Activated CD4-positive, alpha-beta memory T cell treated with anti-CD3 and anti-CD28 coated beads for 36 hours (primary cell): ENCODE data around the gene TNIK. TPM values are rescaled to one million over a fixed set of nuclear protein-coding genes. Genes with fewer than 3 reads are reported as not detected.

Source experiments
- CTCF ChIA-PET: fragments of 350-600 bp; sonication (Branson Sonifier 250); formaldehyde crosslinking; loops from one replicate; lab custom pipeline; 2021; ENCODE audit warnings: antibody characterized with exemption, inconsistent platforms; lab: Charles Lee
- POLR2A ChIA-PET: fragments of 350-600 bp; sonication (Branson Sonifier 250); formaldehyde crosslinking; loops from one replicate; lab custom pipeline; 2021; ENCODE audit warnings: antibody characterized with exemption; lab: Charles Lee
- DNase-seq: peaks from one replicate; pipeline ENCODE4 v3.0.0-alpha.2; 2020
- H3K27ac Mint-ChIP-seq: one replicate; pipeline ENCODE4 v1.8.0; 2021; ENCODE audit warnings: mixed read lengths
- H3K27me3 Mint-ChIP-seq: one replicate; pipeline ENCODE4 v1.8.0; 2021; ENCODE audit warnings: mixed read lengths
- H3K36me3 Mint-ChIP-seq: one replicate; pipeline ENCODE4 v1.8.0; 2021; ENCODE audit warnings: mixed read lengths
- H3K4me1 Mint-ChIP-seq: one replicate; pipeline ENCODE4 v1.8.0; 2021; ENCODE audit warnings: low read depth, mixed read lengths
- H3K4me3 Mint-ChIP-seq: one replicate; pipeline ENCODE4 v1.8.0; 2021; ENCODE audit warnings: mild to moderate bottlenecking, mixed read lengths
- H3K9me3 Mint-ChIP-seq: one replicate; pipeline ENCODE4 v1.8.0; 2021; ENCODE audit warnings: mixed read lengths
- intact Hi-C: fragments of 100-400 bp; cut with micrococcal nuclease; formaldehyde crosslinking; loops from one replicate; pipeline ENCODE4 v1.15.1; 2023
- total RNA-seq, 2 experiments: library from RNA; stranded (reverse); gene quantifications; one replicate each; pipeline ENCODE4 v1.2.3, GENCODE V29; 2021

The TNIK gene
- total RNA-seq, 2 experiments from 2014 or later, result 22.4 to 27.1 TPM

GRCh38 chr3:171327441-171328174, 132.6 kb downstream of the TNIK start:
- intact Hi-C loops, result loop anchor here (2.0 kb wide), 2 partner anchors 129 to 235 kb away; no protein-coding TSS in a partner anchor
- POLR2A ChIA-PET, result no interaction called here
- DNase-seq, result no peak
- H3K9me3 Mint-ChIP-seq, result peaks cover 3% of the 10 kb centered on the region
- H3K27me3 Mint-ChIP-seq, result no peaks in the 10 kb centered on the region
- H3K36me3 Mint-ChIP-seq, result peaks cover 7% of the 10 kb centered on the region
- H3K27ac Mint-ChIP-seq, result no peak overlapping the region
- CTCF ChIA-PET, result interaction anchor here (1.2 to 1.3 kb wide), 2 partner anchors 142 to 1005 kb away, joined by 3 read pairs; no protein-coding TSS in a partner anchor
- no peak overlapping the region for H3K4me3 Mint-ChIP-seq
- peaks cover 52% of the 10 kb centered on the region for H3K4me1 Mint-ChIP-seq

GRCh38 chr3:171326717-171327440, 133.3 kb downstream of the TNIK start:
- no peaks in the 10 kb centered on the region for H3K27me3 Mint-ChIP-seq
- no peak for DNase-seq

GRCh38 chr3:171323938-171324536, 136.2 kb downstream of the TNIK start:
- peaks cover 34% of the 10 kb centered on the region for H3K4me1 Mint-ChIP-seq

More at GRCh38 chr3:171326717-171327440, 133.3 kb downstream of the TNIK start:
- POLR2A ChIA-PET, result no interaction called here
- CTCF ChIA-PET, result interaction anchor here (1.2 kb wide), 1 partner anchor 141 kb away, joined by 3 read pairs; no protein-coding TSS in a partner anchor
- no peak overlapping the region for H3K27ac Mint-ChIP-seq
- H3K36me3 Mint-ChIP-seq, result peaks cover 7% of the 10 kb centered on the region
- H3K9me3 Mint-ChIP-seq, result peaks cover 3% of the 10 kb centered on the region
- H3K4me1 Mint-ChIP-seq, result peaks cover 50% of the 10 kb centered on the region
- intact Hi-C loops, result no loop called here
- no peak overlapping the region for H3K4me3 Mint-ChIP-seq

GRCh38 chr3:171321559-171322360, 138.4 kb downstream of the TNIK start:
- Mint-ChIP-seq H3K4me1 (peaks cover 25% of the 10 kb centered on the region), H3K27ac (no peak overlapping the region), H3K36me3 (peaks cover 7% of the 10 kb centered on the region), H3K4me3 (no peak overlapping the region), H3K27me3 (no peaks in the 10 kb centered on the region), H3K9me3 (peaks cover 3% of the 10 kb centered on the region)
- ChIA-PET POLR2A (no interaction called here), CTCF (no interaction called here)
- no peak for DNase-seq
- intact Hi-C loops, result no loop called here

More at GRCh38 chr3:171323938-171324536, 136.2 kb downstream of the TNIK start:
- Mint-ChIP-seq H3K27me3 (no peaks in the 10 kb centered on the region), H3K36me3 (peaks cover 7% of the 10 kb centered on the region), H3K9me3 (peaks cover 3% of the 10 kb centered on the region), H3K4me3 (no peak overlapping the region), H3K27ac (no peak overlapping the region)
- ChIA-PET CTCF (interaction anchor here (0.9 to 1.1 kb wide), 2 partner anchors 8 to 242 kb away, joined by 3 read pairs; no protein-coding TSS in a partner anchor), POLR2A (no interaction called here)
- intact Hi-C loops, result no loop called here
- DNase-seq, result no peak

GRCh38 chr3:171320750-171321558, 139.3 kb downstream of the TNIK start:
- Mint-ChIP-seq H3K9me3 (peaks cover 3% of the 10 kb centered on the region), H3K27ac (no peak overlapping the region), H3K36me3 (peaks cover 7% of the 10 kb centered on the region), H3K4me3 (no peak overlapping the region), H3K27me3 (no peaks in the 10 kb centered on the region), H3K4me1 (peaks cover 29% of the 10 kb centered on the region)
- POLR2A ChIA-PET, result no interaction called here
- DNase-seq, result no peak
- CTCF ChIA-PET, result no interaction called here
- intact Hi-C loops, result no loop called here

GRCh38 chr3:171317171-171317570, 143.0 kb downstream of the TNIK start:
- H3K36me3 Mint-ChIP-seq, result no peaks in the 10 kb centered on the region
- peaks cover 28% of the 10 kb centered on the region for H3K4me1 Mint-ChIP-seq
- ChIA-PET CTCF (no interaction called here), POLR2A (no interaction called here)
- no peak overlapping the region for H3K27ac Mint-ChIP-seq
- no peak overlapping the region for H3K4me3 Mint-ChIP-seq
- DNase-seq, result no peak
- H3K27me3 Mint-ChIP-seq, result no peaks in the 10 kb centered on the region
- intact Hi-C loops, result no loop called here
- no peaks in the 10 kb centered on the region for H3K9me3 Mint-ChIP-seq

GRCh38 chr3:171315919-171316318, 144.3 kb downstream of the TNIK start:
- Mint-ChIP-seq H3K4me3 (no peak overlapping the region), H3K36me3 (no peaks in the 10 kb centered on the region), H3K27ac (no peak overlapping the region), H3K27me3 (no peaks in the 10 kb centered on the region), H3K9me3 (no peaks in the 10 kb centered on the region), H3K4me1 (peaks cover 33% of the 10 kb centered on the region)
- intact Hi-C loops, result no loop called here
- no peak for DNase-seq
- CTCF ChIA-PET, result interaction anchor here (1.3 kb wide), 1 partner anchor 9 kb away, joined by 3 read pairs; no protein-coding TSS in a partner anchor
- POLR2A ChIA-PET, result no interaction called here

- H3K36me3 Mint-ChIP-seq, result no peaks in the 10 kb centered on the region
- ChIA-PET POLR2A (no interaction called here), CTCF (no interaction called here)
- peaks cover 39% of the 10 kb centered on the region for H3K4me1 Mint-ChIP-seq
- H3K27ac Mint-ChIP-seq, result no peak overlapping the region
- no peaks in the 10 kb centered on the region for H3K9me3 Mint-ChIP-seq
- intact Hi-C loops, result no loop called here
- no peak overlapping the region for H3K4me3 Mint-ChIP-seq
- no peak for DNase-seq
- no peaks in the 10 kb centered on the region for H3K27me3 Mint-ChIP-seq
Observed at GRCh38 chr3:171315101-171315500, 145.1 kb downstream of the TNIK start.

GRCh38 chr3:171314341-171314740, 145.9 kb downstream of the TNIK start:
- Mint-ChIP-seq H3K36me3 (no peaks in the 10 kb centered on the region), H3K9me3 (no peaks in the 10 kb centered on the region), H3K4me3 (no peak overlapping the region), H3K4me1 (peaks cover 44% of the 10 kb centered on the region), H3K27me3 (no peaks in the 10 kb centered on the region), H3K27ac (no peak overlapping the region)
- CTCF ChIA-PET, result no interaction called here
- POLR2A ChIA-PET, result no interaction called here
- no peak for DNase-seq
- intact Hi-C loops, result no loop called here

- ChIA-PET POLR2A (no interaction called here), CTCF (no interaction called here)
- Mint-ChIP-seq H3K36me3 (no peaks in the 10 kb centered on the region), H3K4me3 (no peak overlapping the region), H3K4me1 (peaks cover 50% of the 10 kb centered on the region), H3K27me3 (no peaks in the 10 kb centered on the region), H3K27ac (no peak overlapping the region), H3K9me3 (no peaks in the 10 kb centered on the region)
- DNase-seq, result no peak
- intact Hi-C loops, result no loop called here
Observed at GRCh38 chr3:171313702-171314101, 146.5 kb downstream of the TNIK start.

GRCh38 chr3:171312741-171313140, 147.5 kb downstream of the TNIK start:
- Mint-ChIP-seq H3K36me3 (no peaks in the 10 kb centered on the region), H3K9me3 (peaks cover 4% of the 10 kb centered on the region), H3K4me1 (peaks cover 60% of the 10 kb centered on the region), H3K27me3 (no peaks in the 10 kb centered on the region), H3K4me3 (no peak overlapping the region), H3K27ac (peak overlapping the region; percentile 15)
- DNase-seq, result no peak
- intact Hi-C loops, result no loop called here
- POLR2A ChIA-PET, result no interaction called here
- CTCF ChIA-PET, result no interaction called here
